GM06990 (cell line): ENCODE measurements around the gene FAXDC2.

Source experiments
- DNase-seq: peaks from one replicate; pipeline ENCODE4 v3.0.0-alpha.2; 2011; ENCODE audit not compliant: insufficient read length; ENCODE audit errors: extremely low read depth
- H3K27me3 ChIP-seq: replicated peaks from 2 replicates; pipeline ENCODE4 v1.6.0; 2011; ENCODE audit warnings: low read length; ENCODE audit not compliant: control insufficient read depth, insufficient read depth
- H3K36me3 ChIP-seq: 2 replicates; pipeline ENCODE4 v1.5.1; 2011; ENCODE audit warnings: low read length; ENCODE audit not compliant: control insufficient read depth, insufficient read depth
- H3K4me3 ChIP-seq: replicated peaks from 2 replicates; pipeline ENCODE4 v1.5.1; 2011; ENCODE audit warnings: low read depth, mild to moderate bottlenecking, control low read depth, low read length
- TF ChIP-seq, protein P1 (sequence below): IDR thresholded peaks from 2 replicates; pipeline ENCODE4 v1.5.1; 2011; ENCODE audit warnings: low read length, control low read depth, mild to moderate bottlenecking, inconsistent platforms; ENCODE audit not compliant: insufficient read depth, poor library complexity, severe bottlenecking

The FAXDC2 gene

DNA sequence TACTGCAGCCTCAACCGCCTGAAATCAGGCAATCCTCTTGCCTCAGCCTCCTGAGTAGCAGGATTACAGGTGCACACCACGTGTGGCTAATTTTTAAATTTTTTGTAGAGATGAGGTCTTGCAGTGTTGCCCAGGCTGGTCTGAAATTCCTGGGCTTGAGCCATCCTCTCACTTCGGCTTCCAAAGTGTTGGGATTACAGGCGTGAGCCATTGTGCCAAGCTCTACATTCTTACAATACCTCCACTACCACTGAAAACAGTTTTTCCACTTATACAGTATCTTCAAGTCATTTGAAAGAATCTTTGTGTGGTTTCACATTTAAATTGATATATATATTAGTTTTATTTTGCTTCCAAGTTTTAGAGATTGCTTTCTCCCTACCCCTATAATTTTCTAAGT is 52.6 kb downstream of the FAXDC2 start:
- Histone ChIP-seq H3K27me3 (no peaks in the 10 kb centered on the region), H3K4me3 (no peak overlapping the region), H3K36me3 (peaks cover 53% of the 10 kb centered on the region)
- DNase-seq, result no peak
- TF ChIP-seq, protein P1, sequence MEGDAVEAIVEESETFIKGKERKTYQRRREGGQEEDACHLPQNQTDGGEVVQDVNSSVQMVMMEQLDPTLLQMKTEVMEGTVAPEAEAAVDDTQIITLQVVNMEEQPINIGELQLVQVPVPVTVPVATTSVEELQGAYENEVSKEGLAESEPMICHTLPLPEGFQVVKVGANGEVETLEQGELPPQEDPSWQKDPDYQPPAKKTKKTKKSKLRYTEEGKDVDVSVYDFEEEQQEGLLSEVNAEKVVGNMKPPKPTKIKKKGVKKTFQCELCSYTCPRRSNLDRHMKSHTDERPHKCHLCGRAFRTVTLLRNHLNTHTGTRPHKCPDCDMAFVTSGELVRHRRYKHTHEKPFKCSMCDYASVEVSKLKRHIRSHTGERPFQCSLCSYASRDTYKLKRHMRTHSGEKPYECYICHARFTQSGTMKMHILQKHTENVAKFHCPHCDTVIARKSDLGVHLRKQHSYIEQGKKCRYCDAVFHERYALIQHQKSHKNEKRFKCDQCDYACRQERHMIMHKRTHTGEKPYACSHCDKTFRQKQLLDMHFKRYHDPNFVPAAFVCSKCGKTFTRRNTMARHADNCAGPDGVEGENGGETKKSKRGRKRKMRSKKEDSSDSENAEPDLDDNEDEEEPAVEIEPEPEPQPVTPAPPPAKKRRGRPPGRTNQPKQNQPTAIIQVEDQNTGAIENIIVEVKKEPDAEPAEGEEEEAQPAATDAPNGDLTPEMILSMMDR, result no peak

GRCh38 chr5:154795235-154795596 is 55.2 kb downstream of the FAXDC2 start:
- no peak for DNase-seq
- peaks cover 45% of the 10 kb centered on the region for H3K36me3 ChIP-seq
- no peaks in the 10 kb centered on the region for H3K27me3 ChIP-seq
- no peak overlapping the region for H3K4me3 ChIP-seq
- TF ChIP-seq, protein P1, result no peak

GRCh38 chr5:154794525-154795234 is 55.7 kb downstream of the FAXDC2 start:
- no peak overlapping the region for H3K4me3 ChIP-seq
- H3K27me3 ChIP-seq, result no peaks in the 10 kb centered on the region
- DNase-seq, result no peak
- TF ChIP-seq, protein P1, result no peak
- peaks cover 42% of the 10 kb centered on the region for H3K36me3 ChIP-seq

GRCh38 chr5:154793599-154794524 is 56.5 kb downstream of the FAXDC2 start:
- no peak overlapping the region for H3K4me3 ChIP-seq
- DNase-seq, result no peak
- no peaks in the 10 kb centered on the region for H3K27me3 ChIP-seq
- TF ChIP-seq, protein P1, result no peak
- peaks cover 37% of the 10 kb centered on the region for H3K36me3 ChIP-seq

- Histone ChIP-seq H3K4me3 (no peak overlapping the region), H3K36me3 (peaks cover 32% of the 10 kb centered on the region), H3K27me3 (no peaks in the 10 kb centered on the region)
- TF ChIP-seq, protein P1, result no peak
- no peak for DNase-seq
Observed at GRCh38 chr5:154791535-154791934, 58.9 kb downstream of the FAXDC2 start.
